GM23338 (cell line): ENCODE measurements around the gene NFE2.

Experiments
- CREB1 ChIP-seq: fragments of 250-450 bp; sonication (Bioruptor Pico); IDR thresholded peaks from 2 replicates; pipeline ENCODE4 v1.5.0; 2020; ENCODE audit warnings: low read depth, mild to moderate bottlenecking, moderate library complexity
- CTCF ChIP-seq, 2 experiments: fragments of 200-600 bp in 1 of 2; sonication (generic) in 1 of 2; conservative IDR thresholded peaks; 2 replicates each; pipeline versions ENCODE4 v1.5.1 to v1.6.1; 2016 to 2017; ENCODE audit warnings: antibody characterized with exemption in 2 of 2, low read depth in 2 of 2, mild to moderate bottlenecking in 2 of 2, moderate library complexity in 1 of 2
- ETS1 ChIP-seq: IDR thresholded peaks from 2 replicates; pipeline ENCODE4 v1.6.1; 2016; ENCODE audit warnings: antibody characterized with exemption
- EZH2 ChIP-seq: fragments of 200-600 bp; sonication (generic); IDR thresholded peaks from one replicate; pipeline ENCODE4 v1.8.0; 2017; ENCODE audit warnings: antibody characterized with exemption, mild to moderate bottlenecking, low read depth; ENCODE audit not compliant: unreplicated experiment
- EZH2phosphoT487 ChIP-seq: fragments of 200-600 bp; sonication (generic); IDR thresholded peaks from one replicate; pipeline ENCODE4 v1.8.1; 2018; ENCODE audit warnings: antibody characterized with exemption; ENCODE audit not compliant: unreplicated experiment
- JUNB ChIP-seq: IDR thresholded peaks from one replicate; pipeline ENCODE4 v1.6.1; 2016; ENCODE audit warnings: antibody characterized with exemption; ENCODE audit not compliant: unreplicated experiment
- NANOG ChIP-seq: IDR thresholded peaks from 2 replicates; pipeline ENCODE4 v1.6.1; 2016; ENCODE audit warnings: antibody characterized with exemption, borderline replicate concordance
- POLR2AphosphoS5 ChIP-seq: IDR thresholded peaks from 2 replicates; pipeline ENCODE4 v1.6.1; 2016; ENCODE audit warnings: antibody characterized with exemption, low read depth
- REST ChIP-seq: IDR thresholded peaks from one replicate; pipeline ENCODE4 v1.6.1; 2018; ENCODE audit warnings: antibody characterized with exemption; ENCODE audit not compliant: unreplicated experiment
- STAT1 ChIP-seq: IDR thresholded peaks from one replicate; pipeline ENCODE4 v1.6.1; 2016; ENCODE audit warnings: antibody characterized with exemption; ENCODE audit not compliant: unreplicated experiment
- ZNF331 ChIP-seq: fragments of 250-450 bp; sonication (Bioruptor Pico); IDR thresholded peaks from 2 replicates; pipeline ENCODE4 v1.5.0; 2020; ENCODE audit warnings: low read depth, mild to moderate bottlenecking, moderate library complexity
- ZNF462 ChIP-seq: fragments of 250-450 bp; sonication (Bioruptor Pico); IDR thresholded peaks from 2 replicates; pipeline ENCODE4 v1.5.0; 2020; ENCODE audit warnings: mild to moderate bottlenecking, moderate library complexity

GRCh38 chr12:54266852-54267251, 34.0 kb downstream of the NFE2 start:
- TF ChIP-seq EZH2 (no peak), EZH2phosphoT487 (no peak), CTCF (conservative IDR thresholded peaks at IDR 0.05; ENCODE audit: low read depth in 2 of 2) (no peak), NANOG (no peak), CREB1 (CRISPR knock-in tag) (no peak), REST (no peak), POLR2AphosphoS5 (no peak), ZNF331 (CRISPR knock-in tag) (no peak), STAT1 (no peak), JUNB (no peak), ETS1 (no peak), ZNF462 (CRISPR knock-in tag) (no peak)
